ENCODE measurements around the gene TPCN2. TPM values are rescaled to one million over a fixed set of nuclear protein-coding genes. Genes with fewer than 3 reads are reported as not detected.
"Not testable (repeated sequence)": the region's sequence is repeated elsewhere in the genome, so short reads cannot be mapped to it uniquely, and the experiment has no call there.

Gene TPCN2
- polyA plus RNA-seq, 1 donor: 10.5 TPM

- DNase-seq: no peak
Observed at GRCh38 chr11:69131121-69131566, 82.4 kb downstream of the TPCN2 start.

- DNase-seq: peak; percentile 55
Observed at GRCh38 chr11:69131644-69132300, 83.0 kb downstream of the TPCN2 start.

GRCh38 chr11:69132301-69132670 lies 83.6 kb downstream of the TPCN2 start:
- DNase-seq: no peak

- DNase-seq: no peak
Observed at GRCh38 chr11:69133251-69133650, 84.5 kb downstream of the TPCN2 start.

DNA sequence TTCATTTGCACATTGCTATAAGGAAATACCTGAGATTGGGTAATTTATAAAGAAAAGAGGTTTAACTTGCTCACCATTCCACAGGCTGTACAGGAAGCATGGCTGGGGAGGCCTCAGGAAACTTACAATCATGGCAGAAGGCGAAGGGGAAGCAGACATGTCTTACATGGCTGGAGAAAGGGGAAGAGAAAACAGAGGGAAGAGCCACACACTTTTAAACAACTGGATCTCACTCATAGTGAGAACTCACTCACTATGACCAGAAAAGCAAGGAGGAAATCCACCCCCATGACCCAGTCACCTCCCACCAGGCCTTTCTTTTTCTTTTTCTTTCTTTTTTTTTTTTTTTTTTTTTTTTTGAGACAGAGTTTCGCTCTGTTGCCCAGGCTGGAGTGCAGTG lies 85.5 kb downstream of the TPCN2 start:
- not testable (repeated sequence) for DNase-seq

- no peak for DNase-seq
Observed at GRCh38 chr11:69134957-69135356, 86.2 kb downstream of the TPCN2 start.

DNA sequence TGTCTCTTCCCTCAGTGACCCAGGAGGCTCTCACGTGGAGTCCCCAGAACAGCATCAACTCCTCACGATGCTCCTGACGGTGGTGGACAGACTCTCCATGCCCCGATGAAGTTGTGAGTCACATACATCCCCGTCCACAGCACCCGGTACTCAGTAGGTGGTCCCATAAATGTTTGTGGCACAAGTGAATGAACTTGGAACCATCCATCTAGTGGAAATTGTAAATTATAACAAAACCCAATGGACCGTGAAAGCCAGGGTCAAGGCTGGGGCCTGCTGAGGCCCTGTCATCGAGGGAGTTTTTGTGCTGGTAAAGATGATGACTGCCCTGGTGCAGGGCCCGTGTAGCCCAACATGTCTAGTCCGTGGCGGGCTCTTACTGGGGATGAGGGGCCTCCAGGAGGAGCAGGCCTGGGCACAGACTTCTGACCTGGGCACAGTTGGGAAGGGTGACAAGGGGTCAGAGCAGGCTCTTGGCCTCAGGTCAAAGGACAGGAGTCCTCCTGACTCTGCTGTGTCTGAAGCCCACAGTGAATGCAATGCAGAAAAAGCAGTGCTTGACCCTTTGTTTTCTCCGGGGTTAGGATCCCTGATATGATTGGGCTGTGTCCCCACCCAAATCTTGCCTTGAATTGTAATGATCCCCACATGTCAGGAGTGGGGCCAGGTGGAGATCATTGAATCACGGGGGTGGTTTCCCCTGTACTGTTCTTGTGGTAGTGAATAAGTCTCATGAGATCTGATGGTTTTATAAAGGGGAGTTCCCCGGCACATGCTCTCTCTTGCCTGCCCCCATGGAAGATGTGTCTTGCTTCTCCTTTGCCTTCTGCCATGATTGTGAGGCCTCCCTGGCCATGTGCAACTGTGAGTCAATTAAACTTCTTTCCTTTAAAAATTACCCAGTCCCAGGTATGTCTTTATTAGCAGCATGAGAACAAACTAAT lies 87.0 kb downstream of the TPCN2 start:
- no peak for DNase-seq

DNA sequence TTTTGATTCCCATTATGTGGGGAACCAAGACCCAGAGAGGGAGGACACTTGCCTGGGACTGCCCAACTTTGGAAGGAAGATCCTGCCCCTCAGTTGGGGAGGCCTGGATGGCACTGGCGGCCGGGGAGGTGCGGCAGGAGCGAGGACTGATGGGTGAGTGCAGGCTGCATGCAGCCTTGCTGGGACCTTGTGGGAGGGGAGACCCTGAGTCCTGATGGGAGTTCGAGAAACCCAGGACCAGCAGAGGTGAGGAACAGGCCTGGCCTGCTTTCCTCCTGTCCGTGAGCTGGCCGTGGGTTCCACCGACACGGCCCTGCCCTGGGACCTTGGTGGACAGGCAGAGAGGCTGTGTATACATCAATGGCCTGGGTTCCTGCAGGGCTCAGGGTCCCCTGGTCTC lies 87.7 kb downstream of the TPCN2 start:
- no peak for DNase-seq

- DNase-seq: no peak
Observed at GRCh38 chr11:69137151-69137844, 88.6 kb downstream of the TPCN2 start.

DNA sequence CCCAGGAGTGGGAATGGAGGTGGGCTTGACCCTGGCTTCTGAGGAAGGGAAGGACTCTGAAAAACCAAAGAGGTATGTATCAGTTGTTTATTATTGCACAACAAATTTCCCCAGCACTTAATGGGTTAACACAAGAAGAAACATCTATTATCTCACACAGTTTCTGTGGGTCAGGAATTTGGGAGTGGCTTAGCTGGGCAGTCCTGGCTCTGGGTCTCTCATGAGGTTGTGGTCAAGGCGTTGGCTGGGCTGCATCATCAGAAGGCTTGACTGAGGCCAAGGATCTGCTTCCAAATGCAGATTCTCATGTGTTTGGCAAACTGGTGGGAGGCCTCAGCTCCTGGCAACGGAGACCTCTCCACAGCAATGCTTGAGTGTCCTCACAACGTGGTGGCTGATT lies 89.5 kb downstream of the TPCN2 start:
- DNase-seq: no peak

GRCh38 chr11:69140161-69140560 lies 91.4 kb downstream of the TPCN2 start:
- DNase-seq: not testable (repeated sequence)

DNA sequence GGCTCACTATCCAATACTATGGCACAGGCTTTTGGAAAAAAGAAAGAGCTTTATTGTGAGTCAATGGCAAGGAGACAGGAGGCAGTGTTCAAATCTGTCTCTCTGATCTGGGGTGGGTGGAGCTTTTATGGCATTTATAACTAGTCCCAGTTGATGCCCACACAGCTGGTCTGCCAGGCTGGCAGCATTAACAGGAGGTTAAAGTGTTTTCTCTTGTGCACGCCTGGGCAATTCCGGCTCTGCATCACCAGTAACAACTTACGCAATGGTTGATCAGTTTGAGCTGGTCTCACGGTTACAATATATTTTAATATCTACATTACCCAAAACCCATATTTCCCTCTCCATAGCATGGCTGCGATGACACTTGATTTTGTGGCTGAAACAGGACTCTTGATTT lies 91.9 kb downstream of the TPCN2 start:
- no peak for DNase-seq

DNA sequence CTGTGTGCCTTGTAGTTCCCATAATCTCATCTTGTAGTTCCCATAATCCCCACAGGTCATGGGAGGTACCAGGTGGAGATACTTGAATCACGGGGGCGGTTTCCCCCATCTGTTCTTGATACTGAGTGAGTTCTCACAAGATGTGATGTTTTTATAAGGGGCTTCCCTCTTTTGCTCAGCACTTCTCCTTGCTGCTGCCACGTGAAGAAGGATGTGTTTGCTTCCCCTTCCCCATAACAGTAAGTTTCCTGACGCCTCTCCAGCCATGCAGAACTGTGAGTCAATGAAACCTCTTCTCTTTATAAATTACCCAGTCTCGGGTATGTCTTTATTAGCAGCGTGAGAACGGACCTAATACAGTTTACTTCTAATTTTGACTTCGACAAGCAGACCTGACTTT lies 93.0 kb downstream of the TPCN2 start:
- no peak for DNase-seq

GRCh38 chr11:69142895-69143294 lies 94.2 kb downstream of the TPCN2 start:
- no peak for DNase-seq

- no peak for DNase-seq
Observed at GRCh38 chr11:69144316-69145049, 95.8 kb downstream of the TPCN2 start.

DNA sequence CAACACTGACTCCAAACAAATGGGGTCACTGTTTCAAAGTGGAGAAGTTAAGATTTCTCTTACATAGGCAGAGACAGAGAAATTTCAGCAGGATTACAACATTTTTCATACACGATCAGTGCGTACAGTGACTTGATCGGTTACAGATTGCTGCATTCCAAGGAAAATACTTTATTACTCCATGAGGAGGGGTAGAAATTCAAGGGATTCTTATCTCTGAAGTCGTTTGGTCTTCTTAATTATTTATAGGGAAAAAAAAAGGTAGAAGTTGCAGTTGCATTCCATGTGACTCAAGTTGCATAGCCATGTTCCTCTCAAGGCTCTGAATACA lies 96.3 kb downstream of the TPCN2 start:
- DNase-seq: no peak

DNA sequence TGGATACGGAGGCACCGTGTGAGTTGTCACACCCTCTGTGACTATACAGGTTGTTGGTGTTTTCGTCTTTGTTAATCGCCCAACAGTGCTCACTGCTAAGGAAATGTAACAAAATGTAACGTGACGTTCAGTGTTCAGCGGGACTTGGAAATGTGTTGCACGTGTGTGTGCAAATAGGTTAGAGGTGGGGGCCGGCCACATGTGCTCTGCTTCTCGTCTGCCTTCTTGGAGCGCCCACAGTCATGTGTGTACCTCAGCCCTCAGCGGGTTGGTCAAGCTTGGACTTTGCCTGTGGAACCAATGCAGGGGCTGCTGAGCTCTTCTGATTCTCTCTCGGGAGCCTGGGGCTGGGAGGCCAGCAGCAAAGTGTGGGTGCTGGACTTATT lies 99.6 kb downstream of the TPCN2 start:
- DNase-seq: no peak

GRCh38 chr11:69148806-69149205 lies 100.1 kb downstream of the TPCN2 start:
- DNase-seq: no peak

- not testable (repeated sequence) for DNase-seq
Observed at GRCh38 chr11:69149338-69150045, 100.8 kb downstream of the TPCN2 start.

GRCh38 chr11:69150175-69150574 lies 101.4 kb downstream of the TPCN2 start:
- DNase-seq: no peak

- no peak for DNase-seq
Observed at GRCh38 chr11:69151836-69152235, 103.1 kb downstream of the TPCN2 start.

Data from hindlimb muscle (tissue), 1 donor.